ENCODE measurements around the gene ZNF107.

Gene ZNF107

GRCh38 chr7:64632029-64632428, 33.9 kb upstream of the ZNF107 start:
- Histone ChIP-seq H3K27ac (ENCODE audit: insufficient read depth, low read depth, low read length, poor library complexity, severe bottlenecking) (no peak overlapping the region), H3K4me1 (ENCODE audit: control insufficient read depth, insufficient read depth, low read length) (no peaks in the 10 kb centered on the region), H3K9me3 (ENCODE audit: control insufficient read depth, low read length) (peaks cover 7% of the 10 kb centered on the region), H3K36me3 (ENCODE audit: control insufficient read depth, insufficient read depth, low read length) (no peaks in the 10 kb centered on the region), H3K4me3 (ENCODE audit: insufficient read depth, low read depth, low read length) (no peak overlapping the region), H3K27me3 (ENCODE audit: control insufficient read depth, insufficient read depth, low read length, poor library complexity, severe bottlenecking) (no peaks in the 10 kb centered on the region)
- WGBS, 2 experiments = 46 to 80% methylated on average over 1 of the region's 1 CpG

GRCh38 chr7:64633401-64633800, 32.5 kb upstream of the ZNF107 start:
- H3K36me3 ChIP-seq (ENCODE audit: control insufficient read depth, insufficient read depth, low read length) = no peaks in the 10 kb centered on the region
- no peak overlapping the region for H3K27ac ChIP-seq (ENCODE audit: insufficient read depth, low read depth, low read length, poor library complexity, severe bottlenecking)
- H3K9me3 ChIP-seq (ENCODE audit: control insufficient read depth, low read length) = peaks cover 7% of the 10 kb centered on the region
- no peaks in the 10 kb centered on the region for H3K4me1 ChIP-seq (ENCODE audit: control insufficient read depth, insufficient read depth, low read length)
- no peaks in the 10 kb centered on the region for H3K27me3 ChIP-seq (ENCODE audit: control insufficient read depth, insufficient read depth, low read length, poor library complexity, severe bottlenecking)
- WGBS, 2 experiments = 56 to 59% methylated on average over 3 of the region's 3 CpGs
- no peak overlapping the region for H3K4me3 ChIP-seq (ENCODE audit: insufficient read depth, low read depth, low read length)

GRCh38 chr7:64634406-64635062, 31.4 kb upstream of the ZNF107 start:
- no peaks in the 10 kb centered on the region for H3K36me3 ChIP-seq (ENCODE audit: control insufficient read depth, insufficient read depth, low read length)
- H3K27me3 ChIP-seq (ENCODE audit: control insufficient read depth, insufficient read depth, low read length, poor library complexity, severe bottlenecking) = no peaks in the 10 kb centered on the region
- H3K27ac ChIP-seq (ENCODE audit: insufficient read depth, low read depth, low read length, poor library complexity, severe bottlenecking) = no peak overlapping the region
- H3K4me3 ChIP-seq (ENCODE audit: insufficient read depth, low read depth, low read length) = no peak overlapping the region
- no peaks in the 10 kb centered on the region for H3K4me1 ChIP-seq (ENCODE audit: control insufficient read depth, insufficient read depth, low read length)
- WGBS, 2 experiments = 73 to 82% methylated on average over 2 of the region's 2 CpGs
- H3K9me3 ChIP-seq (ENCODE audit: control insufficient read depth, low read length) = peaks cover 9% of the 10 kb centered on the region

- Histone ChIP-seq H3K4me1 (ENCODE audit: control insufficient read depth, insufficient read depth, low read length) (no peaks in the 10 kb centered on the region), H3K27ac (ENCODE audit: insufficient read depth, low read depth, low read length, poor library complexity, severe bottlenecking) (no peak overlapping the region), H3K27me3 (ENCODE audit: control insufficient read depth, insufficient read depth, low read length, poor library complexity, severe bottlenecking) (no peaks in the 10 kb centered on the region), H3K36me3 (ENCODE audit: control insufficient read depth, insufficient read depth, low read length) (no peaks in the 10 kb centered on the region), H3K4me3 (ENCODE audit: insufficient read depth, low read depth, low read length) (no peak overlapping the region), H3K9me3 (ENCODE audit: control insufficient read depth, low read length) (peaks cover 9% of the 10 kb centered on the region)
- WGBS, 2 experiments = 61 to 67% methylated on average over 4 of the region's 4 CpGs
These were observed 29.5 kb upstream of the ZNF107 start for GRCh38 chr7:64636386-64636785.

- Histone ChIP-seq H3K9me3 (ENCODE audit: control insufficient read depth, low read length) (peaks cover 5% of the 10 kb centered on the region), H3K27ac (ENCODE audit: insufficient read depth, low read depth, low read length, poor library complexity, severe bottlenecking) (no peak overlapping the region), H3K4me1 (ENCODE audit: control insufficient read depth, insufficient read depth, low read length) (no peaks in the 10 kb centered on the region), H3K36me3 (ENCODE audit: control insufficient read depth, insufficient read depth, low read length) (no peaks in the 10 kb centered on the region), H3K4me3 (ENCODE audit: insufficient read depth, low read depth, low read length) (no peak overlapping the region), H3K27me3 (ENCODE audit: control insufficient read depth, insufficient read depth, low read length, poor library complexity, severe bottlenecking) (no peaks in the 10 kb centered on the region)
- WGBS, 2 experiments = 69 to 75% methylated on average over 4 of the region's 4 CpGs
These were observed 28.1 kb upstream of the ZNF107 start for GRCh38 chr7:64637521-64638445.

GRCh38 chr7:64638822-64639221, 27.1 kb upstream of the ZNF107 start:
- Histone ChIP-seq H3K4me1 (ENCODE audit: control insufficient read depth, insufficient read depth, low read length) (no peaks in the 10 kb centered on the region), H3K4me3 (ENCODE audit: insufficient read depth, low read depth, low read length) (no peak overlapping the region), H3K36me3 (ENCODE audit: control insufficient read depth, insufficient read depth, low read length) (no peaks in the 10 kb centered on the region), H3K27ac (ENCODE audit: insufficient read depth, low read depth, low read length, poor library complexity, severe bottlenecking) (no peak overlapping the region), H3K27me3 (ENCODE audit: control insufficient read depth, insufficient read depth, low read length, poor library complexity, severe bottlenecking) (no peaks in the 10 kb centered on the region), H3K9me3 (ENCODE audit: control insufficient read depth, low read length) (peaks cover 5% of the 10 kb centered on the region)
- WGBS, 2 experiments = 82 to 86% methylated on average over 2 of the region's 2 CpGs

- 57% methylated on average over 2 of the region's 2 CpGs for WGBS, 2 experiments
- Histone ChIP-seq H3K36me3 (ENCODE audit: control insufficient read depth, insufficient read depth, low read length) (no peaks in the 10 kb centered on the region), H3K27me3 (ENCODE audit: control insufficient read depth, insufficient read depth, low read length, poor library complexity, severe bottlenecking) (no peaks in the 10 kb centered on the region), H3K27ac (ENCODE audit: insufficient read depth, low read depth, low read length, poor library complexity, severe bottlenecking) (no peak overlapping the region), H3K4me1 (ENCODE audit: control insufficient read depth, insufficient read depth, low read length) (no peaks in the 10 kb centered on the region), H3K4me3 (ENCODE audit: insufficient read depth, low read depth, low read length) (no peak overlapping the region), H3K9me3 (ENCODE audit: control insufficient read depth, low read length) (peaks cover 5% of the 10 kb centered on the region)
These were observed 26.5 kb upstream of the ZNF107 start for GRCh38 chr7:64639267-64640001.

- H3K27me3 ChIP-seq (ENCODE audit: control insufficient read depth, insufficient read depth, low read length, poor library complexity, severe bottlenecking) = no peaks in the 10 kb centered on the region
- no peak overlapping the region for H3K4me3 ChIP-seq (ENCODE audit: insufficient read depth, low read depth, low read length)
- H3K36me3 ChIP-seq (ENCODE audit: control insufficient read depth, insufficient read depth, low read length) = no peaks in the 10 kb centered on the region
- 80 to 89% methylated on average over 3 of the region's 3 CpGs for WGBS, 2 experiments
- H3K4me1 ChIP-seq (ENCODE audit: control insufficient read depth, insufficient read depth, low read length) = no peaks in the 10 kb centered on the region
- no peak overlapping the region for H3K27ac ChIP-seq (ENCODE audit: insufficient read depth, low read depth, low read length, poor library complexity, severe bottlenecking)
- peaks cover 2% of the 10 kb centered on the region for H3K9me3 ChIP-seq (ENCODE audit: control insufficient read depth, low read length)
These were observed 25.4 kb upstream of the ZNF107 start for GRCh38 chr7:64640504-64640903.

- no peaks in the 10 kb centered on the region for H3K27me3 ChIP-seq (ENCODE audit: control insufficient read depth, insufficient read depth, low read length, poor library complexity, severe bottlenecking)
- H3K4me3 ChIP-seq (ENCODE audit: insufficient read depth, low read depth, low read length) = no peak overlapping the region
- 86 to 90% methylated on average over 4 of the region's 4 CpGs for WGBS, 2 experiments
- H3K36me3 ChIP-seq (ENCODE audit: control insufficient read depth, insufficient read depth, low read length) = no peaks in the 10 kb centered on the region
- H3K9me3 ChIP-seq (ENCODE audit: control insufficient read depth, low read length) = peaks cover 2% of the 10 kb centered on the region
- no peaks in the 10 kb centered on the region for H3K4me1 ChIP-seq (ENCODE audit: control insufficient read depth, insufficient read depth, low read length)
- H3K27ac ChIP-seq (ENCODE audit: insufficient read depth, low read depth, low read length, poor library complexity, severe bottlenecking) = no peak overlapping the region
These were observed 23.9 kb upstream of the ZNF107 start for GRCh38 chr7:64642046-64642445.

- Histone ChIP-seq H3K27ac (ENCODE audit: insufficient read depth, low read depth, low read length, poor library complexity, severe bottlenecking) (no peak overlapping the region), H3K36me3 (ENCODE audit: control insufficient read depth, insufficient read depth, low read length) (no peaks in the 10 kb centered on the region), H3K27me3 (ENCODE audit: control insufficient read depth, insufficient read depth, low read length, poor library complexity, severe bottlenecking) (no peaks in the 10 kb centered on the region), H3K9me3 (ENCODE audit: control insufficient read depth, low read length) (peaks cover 2% of the 10 kb centered on the region), H3K4me3 (ENCODE audit: insufficient read depth, low read depth, low read length) (no peak overlapping the region), H3K4me1 (ENCODE audit: control insufficient read depth, insufficient read depth, low read length) (no peaks in the 10 kb centered on the region)
- 80 to 85% methylated on average over 2 of the region's 2 CpGs for WGBS, 2 experiments
These were observed 23.1 kb upstream of the ZNF107 start for GRCh38 chr7:64642875-64643274.
